Measurements from ENCODE around the gene NFATC2. TPM values are rescaled to one million over a fixed set of nuclear protein-coding genes. Genes with fewer than 3 reads are reported as not detected.
A peak's percentile ranks its signal among the peaks of the same experiment; 100 is the strongest.

Gene NFATC2
- total RNA-seq, 2 experiments from 2014 or later, result 35.8 to 36.5 TPM

- intact Hi-C loops (cut with micrococcal nuclease), result loop anchor here (1.0 kb wide), 2 partner anchors 9 kb away; no protein-coding TSS in a partner anchor
- peaks cover 86% of the 10 kb centered on the region for H3K4me1 Mint-ChIP-seq (ENCODE audit: low read depth)
Observed at GRCh38 chr20:51413857-51414256, 128.7 kb downstream of the NFATC2 start.

GRCh38 chr20:51412951-51413481 lies 129.5 kb downstream of the NFATC2 start:
- H3K4me1 Mint-ChIP-seq (ENCODE audit: low read depth), result peaks cover 87% of the 10 kb centered on the region
- DNase-seq, result no peak
- peaks cover 6% of the 10 kb centered on the region for H3K9me3 Mint-ChIP-seq
- H3K27me3 Mint-ChIP-seq, result no peaks in the 10 kb centered on the region
- no peak overlapping the region for H3K27ac Mint-ChIP-seq
- ChIA-PET CTCF (interaction anchor here (0.7 to 1.4 kb wide), 4 partner anchors 11 to 198 kb away, joined by 3 to 5 read pairs (median 3); no protein-coding TSS in a partner anchor), POLR2A (interaction anchor here (1.2 to 1.8 kb wide), 3 partner anchors 8 to 12 kb away, joined by 4 to 21 read pairs (median 5); no protein-coding TSS in a partner anchor)
- H3K4me3 Mint-ChIP-seq, result no peak overlapping the region
- peaks cover 52% of the 10 kb centered on the region for H3K36me3 Mint-ChIP-seq
- intact Hi-C loops (cut with micrococcal nuclease), result loop anchor here (1.0 kb wide), 1 partner anchor 8 kb away; no protein-coding TSS in a partner anchor

More at GRCh38 chr20:51413857-51414256, 128.7 kb downstream of the NFATC2 start:
- peak; percentile 59 for DNase-seq
- Mint-ChIP-seq H3K4me3 (peak overlapping the region; percentile 29), H3K9me3 (peaks cover 6% of the 10 kb centered on the region), H3K36me3 (peaks cover 48% of the 10 kb centered on the region), H3K27ac (peak overlapping the region; percentile 76), H3K27me3 (no peaks in the 10 kb centered on the region)
- CTCF ChIA-PET, result interaction anchor here (0.7 to 1.4 kb wide), 6 partner anchors 9 to 197 kb away, joined by 3 to 7 read pairs (median 3); no protein-coding TSS in a partner anchor
- POLR2A ChIA-PET, result interaction anchor here (1.2 to 1.8 kb wide), 3 partner anchors 9 to 13 kb away, joined by 4 to 21 read pairs (median 5); no protein-coding TSS in a partner anchor

- Mint-ChIP-seq H3K4me1 (ENCODE audit: low read depth) (peaks cover 84% of the 10 kb centered on the region), H3K36me3 (peaks cover 55% of the 10 kb centered on the region), H3K9me3 (peaks cover 6% of the 10 kb centered on the region), H3K4me3 (no peak overlapping the region), H3K27me3 (no peaks in the 10 kb centered on the region), H3K27ac (peak overlapping the region; percentile 59)
- DNase-seq, result no peak
- ChIA-PET POLR2A (interaction anchor here (1.1 to 1.3 kb wide), 2 partner anchors 11 to 69 kb away, joined by 4 to 6 read pairs; no protein-coding TSS in a partner anchor), CTCF (interaction anchor here (1.3 kb wide), 1 partner anchor 26 kb away, joined by 5 read pairs; no protein-coding TSS in a partner anchor)
- intact Hi-C loops (cut with micrococcal nuclease), result no loop called here
Observed at GRCh38 chr20:51412333-51412871, 130.1 kb downstream of the NFATC2 start.

- no peak for DNase-seq
- H3K27me3 Mint-ChIP-seq, result no peaks in the 10 kb centered on the region
- H3K36me3 Mint-ChIP-seq, result peaks cover 56% of the 10 kb centered on the region
- peaks cover 84% of the 10 kb centered on the region for H3K4me1 Mint-ChIP-seq (ENCODE audit: low read depth)
- H3K27ac Mint-ChIP-seq, result peak overlapping the region; percentile 54
- H3K4me3 Mint-ChIP-seq, result no peak overlapping the region
- intact Hi-C loops (cut with micrococcal nuclease), result no loop called here
- ChIA-PET POLR2A (interaction anchor here (1.1 to 1.3 kb wide), 2 partner anchors 12 to 69 kb away, joined by 4 to 6 read pairs; no protein-coding TSS in a partner anchor), CTCF (interaction anchor here (1.3 kb wide), 1 partner anchor 26 kb away, joined by 5 read pairs; no protein-coding TSS in a partner anchor)
- H3K9me3 Mint-ChIP-seq, result peaks cover 6% of the 10 kb centered on the region
Observed at GRCh38 chr20:51411870-51412269, 130.6 kb downstream of the NFATC2 start.

- POLR2A ChIA-PET, result interaction anchor here (0.9 kb wide), 1 partner anchor 13 kb away, joined by 3 read pairs; no protein-coding TSS in a partner anchor
- H3K4me1 Mint-ChIP-seq (ENCODE audit: low read depth), result peaks cover 84% of the 10 kb centered on the region
Observed at GRCh38 chr20:51410586-51411325, 131.8 kb downstream of the NFATC2 start.

GRCh38 chr20:51409192-51409880 lies 133.2 kb downstream of the NFATC2 start:
- peaks cover 65% of the 10 kb centered on the region for H3K36me3 Mint-ChIP-seq
- DNase-seq, result no peak
- H3K9me3 Mint-ChIP-seq, result peaks cover 6% of the 10 kb centered on the region
- H3K4me1 Mint-ChIP-seq (ENCODE audit: low read depth), result peaks cover 84% of the 10 kb centered on the region
- no peaks in the 10 kb centered on the region for H3K27me3 Mint-ChIP-seq
- H3K4me3 Mint-ChIP-seq, result no peak overlapping the region
- POLR2A ChIA-PET, result no interaction called here
- CTCF ChIA-PET, result interaction anchor here (0.9 to 1.6 kb wide), 2 partner anchors 133 to 215 kb away, joined by 3 read pairs; partner anchors contain the start of gene NFATC2
- peak overlapping the region; percentile 43 for H3K27ac Mint-ChIP-seq
- intact Hi-C loops (cut with micrococcal nuclease), result no loop called here

More at GRCh38 chr20:51410586-51411325, 131.8 kb downstream of the NFATC2 start:
- Mint-ChIP-seq H3K27ac (peak overlapping the region; percentile 56), H3K27me3 (no peaks in the 10 kb centered on the region), H3K36me3 (peaks cover 60% of the 10 kb centered on the region), H3K4me3 (no peak overlapping the region), H3K9me3 (peaks cover 6% of the 10 kb centered on the region)
- no peak for DNase-seq
- intact Hi-C loops (cut with micrococcal nuclease), result no loop called here
- CTCF ChIA-PET, result interaction anchor here (1.6 kb wide), 1 partner anchor 132 kb away, joined by 3 read pairs; the partner anchor contains the start of gene NFATC2

GRCh38 chr20:51404297-51405060 lies 138.0 kb downstream of the NFATC2 start:
- H3K36me3 Mint-ChIP-seq, result peaks cover 69% of the 10 kb centered on the region
- intact Hi-C loops (cut with micrococcal nuclease), result loop anchor here (1.0 to 2.0 kb wide), 7 partner anchors 9 to 127 kb away; no protein-coding TSS in a partner anchor
- H3K9me3 Mint-ChIP-seq, result peaks cover 5% of the 10 kb centered on the region
- peak overlapping the region; percentile 17 for H3K4me3 Mint-ChIP-seq
- ChIA-PET POLR2A (interaction anchor here (0.7 to 3.2 kb wide), 22 partner anchors 10 to 1066 kb away, joined by 3 to 41 read pairs (median 4); no protein-coding TSS in a partner anchor), CTCF (interaction anchor here (0.7 to 2.3 kb wide), 14 partner anchors 10 to 220 kb away, joined by 3 to 17 read pairs (median 5); partner anchors contain the start of gene NFATC2)
- no peaks in the 10 kb centered on the region for H3K27me3 Mint-ChIP-seq
- H3K27ac Mint-ChIP-seq, result peak overlapping the region; percentile 99
- peak; percentile 97 for DNase-seq
- H3K4me1 Mint-ChIP-seq (ENCODE audit: low read depth), result peaks cover 93% of the 10 kb centered on the region

- no peak for DNase-seq
- intact Hi-C loops (cut with micrococcal nuclease), result loop anchor here (1.0 to 2.0 kb wide), 6 partner anchors 17 to 128 kb away; no protein-coding TSS in a partner anchor
- ChIA-PET CTCF (interaction anchor here (0.9 to 2.3 kb wide), 13 partner anchors 10 to 221 kb away, joined by 3 to 17 read pairs (median 5); partner anchors contain the start of gene NFATC2), POLR2A (interaction anchor here (1.0 to 3.2 kb wide), 15 partner anchors 10 to 170 kb away, joined by 3 to 41 read pairs (median 7); no protein-coding TSS in a partner anchor)
- Mint-ChIP-seq H3K27ac (peak overlapping the region; percentile 99), H3K27me3 (no peaks in the 10 kb centered on the region), H3K4me3 (no peak overlapping the region), H3K36me3 (peaks cover 66% of the 10 kb centered on the region), H3K9me3 (no peaks in the 10 kb centered on the region), H3K4me1 (ENCODE audit: low read depth) (peaks cover 93% of the 10 kb centered on the region)
Observed at GRCh38 chr20:51403466-51404220, 138.9 kb downstream of the NFATC2 start.

GRCh38 chr20:51402201-51402600 lies 140.3 kb downstream of the NFATC2 start:
- POLR2A ChIA-PET, result interaction anchor here (1.1 to 1.3 kb wide), 2 partner anchors 129 to 139 kb away, joined by 3 to 4 read pairs; no protein-coding TSS in a partner anchor
- CTCF ChIA-PET, result interaction anchor here (1.0 to 2.5 kb wide), 4 partner anchors 12 to 193 kb away, joined by 3 to 16 read pairs (median 8); no protein-coding TSS in a partner anchor
- Mint-ChIP-seq H3K27ac (peak overlapping the region; percentile 99), H3K27me3 (no peaks in the 10 kb centered on the region), H3K36me3 (peaks cover 68% of the 10 kb centered on the region), H3K9me3 (no peaks in the 10 kb centered on the region), H3K4me3 (peak overlapping the region; percentile 7), H3K4me1 (ENCODE audit: low read depth) (peaks cover 98% of the 10 kb centered on the region)
- intact Hi-C loops (cut with micrococcal nuclease), result no loop called here
- DNase-seq, result peak; percentile 61

All from activated CD4-positive, alpha-beta memory T cell treated with anti-CD3 and anti-CD28 coated beads for 36 hours (primary cell).